HPDE6-E6E7 (cell line): ENCODE measurements around the gene FIS1.
"Not testable (repeated sequence)": the region's sequence is repeated elsewhere in the genome, so short reads cannot be mapped to it uniquely, and the experiment has no call there.

Source experiments
- DNase-seq: peaks from one replicate; pipeline ENCODE4 v3.0.0; 2011; ENCODE audit warnings: missing footprints; ENCODE audit errors: extremely low spot score

Gene FIS1

GRCh38 chr7:101205901-101206664 lies 38.8 kb downstream of the FIS1 start:
- DNase-seq: no peak

DNA sequence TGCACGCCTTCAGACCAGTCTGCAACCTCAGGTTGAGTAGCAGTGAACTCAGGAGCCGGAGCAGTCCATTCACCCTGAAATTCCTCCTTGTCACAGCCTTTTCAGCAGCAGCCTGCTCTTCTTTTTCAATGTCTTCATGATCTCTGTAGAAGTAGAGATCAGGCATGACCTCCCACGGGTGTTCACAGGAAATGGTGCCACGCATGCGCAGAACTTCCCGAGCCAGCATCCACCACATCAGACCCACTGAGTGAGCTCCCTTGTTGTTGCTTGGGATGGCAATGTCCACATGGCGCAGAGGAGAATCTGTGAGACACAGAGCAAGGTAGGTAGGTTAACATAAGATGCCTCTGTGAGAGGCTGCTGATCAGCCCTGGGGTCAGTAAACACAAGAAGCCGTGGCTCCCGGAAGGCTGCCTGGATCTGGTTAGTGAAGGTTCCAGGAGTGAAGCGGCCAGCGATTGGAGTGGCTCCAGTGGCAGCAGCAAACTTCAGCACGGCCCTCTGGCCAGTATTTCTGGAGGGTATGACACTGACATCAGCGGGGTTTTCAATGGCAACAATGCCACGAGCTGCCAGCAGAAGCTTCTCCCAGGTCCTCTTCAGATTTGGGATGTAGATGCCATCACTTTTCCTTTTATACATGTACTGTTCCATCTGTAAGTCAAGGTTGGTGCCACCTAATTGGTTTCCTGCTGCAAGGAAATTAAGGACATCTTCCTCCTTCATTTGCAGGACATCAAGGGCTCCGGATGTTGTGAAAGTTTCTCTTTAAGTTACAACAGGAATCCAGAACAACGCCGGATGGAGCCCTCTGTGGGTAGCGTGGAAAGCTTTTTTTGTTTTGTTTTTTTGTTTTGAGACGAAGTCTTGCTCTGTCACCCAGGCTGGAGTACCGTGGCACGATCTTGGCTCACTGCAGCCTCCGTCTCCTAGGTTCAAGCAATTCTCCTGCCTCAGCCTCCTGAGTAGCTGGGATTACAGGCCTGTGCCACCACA lies 40.8 kb downstream of the FIS1 start:
- DNase-seq: not testable (repeated sequence)

- no peak for DNase-seq
These were observed 42.3 kb downstream of the FIS1 start for GRCh38 chr7:101202603-101202918.

- no peak for DNase-seq
These were observed 42.9 kb downstream of the FIS1 start for GRCh38 chr7:101201695-101202602.

- no peak for DNase-seq
These were observed 43.9 kb downstream of the FIS1 start, which contains the start of gene MOGAT3 for GRCh38 chr7:101200862-101201599. Gene MOGAT3 (minus strand): TSS chr7:101201036. CDS start chr7:101200854, 182 bp downstream.

GRCh38 chr7:101200504-101200861 lies 44.4 kb downstream of the FIS1 start:
- DNase-seq: no peak

DNA sequence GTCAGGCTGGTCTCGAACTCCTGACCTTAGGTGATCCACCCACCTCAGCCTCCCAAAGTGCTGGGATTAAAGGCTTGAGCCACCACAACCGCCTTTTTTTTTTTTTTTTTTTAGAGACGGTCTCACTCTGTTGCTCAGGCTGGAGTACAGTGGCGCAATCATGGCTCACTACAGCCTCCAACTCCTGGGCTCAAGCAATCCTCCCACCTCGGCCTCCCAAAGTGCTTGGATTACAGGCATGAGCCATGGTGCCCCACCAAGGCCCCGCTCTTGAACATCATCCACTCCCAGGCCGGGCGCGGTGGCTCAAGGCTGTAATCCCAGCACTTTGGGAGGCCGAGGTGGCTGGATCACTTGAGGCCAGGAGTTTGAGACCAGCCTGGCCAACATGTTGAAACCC lies 45.4 kb downstream of the FIS1 start:
- DNase-seq: not testable (repeated sequence)

DNA sequence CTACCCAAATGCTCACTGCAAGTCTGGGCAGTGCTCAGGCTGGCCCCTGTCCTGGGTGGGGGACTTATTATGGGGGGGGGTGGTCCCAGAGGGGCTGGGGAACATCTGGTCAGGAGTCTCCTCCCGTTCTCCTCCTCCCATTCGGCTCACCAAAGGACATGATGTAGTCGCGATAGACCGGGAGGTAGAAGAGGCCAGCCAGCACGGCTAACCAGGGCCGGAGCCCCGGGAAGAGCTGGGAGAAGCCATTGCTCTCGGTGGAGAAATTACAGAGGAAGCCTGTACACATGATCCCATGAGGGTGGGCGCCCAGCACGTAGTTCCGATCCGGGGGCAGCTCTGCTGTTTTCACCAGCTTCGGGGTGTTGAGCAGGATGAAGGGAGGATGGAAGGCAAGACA lies 46.4 kb downstream of the FIS1 start:
- DNase-seq: no peak

DNA sequence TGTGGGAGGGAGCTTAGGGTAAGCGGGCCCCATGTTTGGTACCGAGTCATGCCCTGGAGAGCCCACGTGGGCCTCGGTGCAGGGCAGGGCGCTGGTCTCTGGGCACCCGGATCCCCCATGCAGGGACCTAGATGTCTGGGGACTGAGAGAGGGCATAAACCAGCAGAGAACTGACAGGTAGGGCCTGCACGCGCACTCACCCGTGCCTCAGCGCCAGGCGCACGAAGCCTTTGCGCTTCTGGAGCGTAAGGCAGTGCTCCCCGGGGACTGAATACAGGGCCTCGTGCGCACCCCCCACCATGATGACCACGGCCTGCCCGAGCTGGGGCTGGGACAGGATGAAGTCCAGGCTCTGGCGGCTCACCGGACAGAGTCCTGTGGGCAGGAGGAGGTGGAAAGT lies 46.9 kb downstream of the FIS1 start:
- DNase-seq: no peak

- DNase-seq: no peak
These were observed 49.0 kb downstream of the FIS1 start for GRCh38 chr7:101195884-101196283.
